Suppressor macrophage treated with lipopolysaccharide for 1 hour (primary cell): Measurements from ENCODE around the gene NOS1AP.

Source experiments
- DNase-seq, 3 donors: peaks; one replicate each; pipeline ENCODE4 v3.0.0-alpha.2; 2020 to 2022

Gene NOS1AP

GRCh38 chr1:162351246-162351842, 281.9 kb downstream of the NOS1AP start:
- peak; percentile 17 to 22 (median 22) for DNase-seq

GRCh38 chr1:162351874-162352273, 282.4 kb downstream of the NOS1AP start:
- peak; percentile 35 to 47 (median 40) for DNase-seq

GRCh38 chr1:162353078-162353477, 283.6 kb downstream of the NOS1AP start:
- no peak for DNase-seq

- peak in 1 of 3 donors; percentile 22 for DNase-seq
These were observed 284.2 kb downstream of the NOS1AP start for GRCh38 chr1:162353702-162354101.

- DNase-seq: peak; percentile 53 to 64 (median 60)
These were observed 288.3 kb downstream of the NOS1AP start for GRCh38 chr1:162357681-162358266.

GRCh38 chr1:162358928-162359327, 289.4 kb downstream of the NOS1AP start:
- DNase-seq: no peak

DNA sequence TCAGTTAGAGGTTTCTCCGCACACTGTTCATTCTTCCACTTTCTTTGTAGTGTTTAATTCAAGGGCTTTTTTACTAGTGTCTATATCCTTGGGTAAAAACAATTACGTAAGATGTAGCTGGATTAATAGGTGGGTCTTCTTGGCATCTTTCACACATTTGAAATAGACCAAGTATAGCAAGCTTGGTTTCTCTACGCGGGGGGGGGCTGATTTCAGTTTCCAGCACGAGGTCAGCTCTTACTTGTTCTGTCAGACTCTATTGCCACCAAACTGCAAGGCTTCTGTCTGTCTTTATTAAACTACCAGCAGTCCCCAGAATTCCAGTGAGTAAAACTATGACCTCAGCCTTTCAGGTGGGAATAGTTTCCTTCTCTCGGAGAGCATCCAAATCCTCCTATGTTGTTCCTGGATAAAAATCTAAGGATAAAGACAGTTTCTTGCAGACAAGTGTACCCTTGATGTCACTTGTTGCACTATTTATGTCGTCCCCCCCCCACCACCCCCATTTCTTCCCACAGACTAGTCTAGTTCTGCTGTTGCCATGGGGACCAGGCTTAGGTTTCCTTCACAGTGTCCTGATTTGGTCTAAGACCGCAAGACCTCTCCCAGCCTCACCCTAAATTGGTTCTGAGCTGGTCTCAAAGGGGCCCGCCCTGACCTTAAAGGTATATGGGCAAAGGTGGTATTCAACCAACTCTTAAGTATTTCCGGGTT, 290.2 kb downstream of the NOS1AP start:
- DNase-seq: no peak

GRCh38 chr1:162360237-162360873, 290.9 kb downstream of the NOS1AP start:
- no peak for DNase-seq

- no peak for DNase-seq
These were observed 291.4 kb downstream of the NOS1AP start for GRCh38 chr1:162360874-162361260.

GRCh38 chr1:162361349-162361748, 291.9 kb downstream of the NOS1AP start:
- DNase-seq: no peak

- DNase-seq: no peak
These were observed 294.3 kb downstream of the NOS1AP start for GRCh38 chr1:162363823-162364222.

- DNase-seq: no peak
These were observed 295.0 kb downstream of the NOS1AP start for GRCh38 chr1:162364498-162364897.

DNA sequence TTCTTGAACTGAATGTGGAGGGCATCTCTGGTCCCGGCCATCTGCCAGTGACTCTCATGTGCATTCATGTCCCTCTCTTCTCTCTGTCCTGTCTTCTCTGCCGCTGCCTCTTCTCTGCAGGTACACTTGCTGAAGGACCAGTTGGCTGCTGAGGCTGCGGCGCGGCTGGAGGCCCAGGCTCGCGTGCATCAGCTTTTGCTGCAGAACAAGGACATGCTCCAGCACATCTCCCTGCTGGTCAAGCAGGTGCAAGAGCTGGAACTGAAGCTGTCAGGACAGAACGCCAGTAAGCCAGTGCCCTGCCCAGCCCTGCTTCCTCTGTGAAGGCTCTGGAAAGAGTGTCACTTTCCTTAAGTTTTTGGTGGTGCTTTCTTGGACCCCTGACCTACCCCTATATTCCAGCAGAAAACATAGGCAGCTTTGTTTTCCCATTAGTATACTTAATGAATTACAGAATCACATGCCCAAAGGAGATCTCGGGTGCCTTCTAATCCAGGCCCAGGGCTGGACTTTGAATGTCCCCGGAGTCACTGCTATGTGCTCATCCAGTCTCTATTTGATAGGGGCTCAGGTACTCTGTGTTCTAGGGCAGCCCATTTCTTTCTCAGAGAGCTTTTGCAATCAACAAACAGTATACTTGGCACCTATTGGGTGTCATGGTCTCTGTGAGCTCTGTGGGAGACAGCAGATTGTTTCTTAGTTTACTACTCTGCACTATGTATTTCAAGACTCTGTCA, 296.0 kb downstream of the NOS1AP start:
- DNase-seq: no peak

GRCh38 chr1:162366149-162366548, 296.7 kb downstream of the NOS1AP start:
- no peak for DNase-seq

DNA sequence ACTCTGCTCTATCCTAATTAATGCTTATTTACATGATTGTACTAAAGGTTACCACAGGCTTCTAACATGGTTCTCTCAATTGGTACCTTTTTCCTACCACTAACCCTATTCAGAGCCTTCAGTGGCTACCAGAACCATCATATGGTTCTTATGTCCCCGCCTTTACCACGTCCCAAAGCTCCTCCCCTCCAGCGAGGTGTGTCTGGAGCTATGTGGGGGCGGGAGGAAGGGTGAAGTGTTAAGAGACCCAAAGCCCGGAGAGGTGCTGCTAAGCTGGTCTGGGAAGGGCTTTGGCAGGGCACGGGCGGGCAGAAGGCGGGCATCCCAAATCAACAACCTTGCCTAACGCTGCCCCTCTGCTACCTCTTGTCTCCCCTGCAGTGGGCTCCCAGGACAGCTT, 297.2 kb downstream of the NOS1AP start:
- DNase-seq: no peak

DNA sequence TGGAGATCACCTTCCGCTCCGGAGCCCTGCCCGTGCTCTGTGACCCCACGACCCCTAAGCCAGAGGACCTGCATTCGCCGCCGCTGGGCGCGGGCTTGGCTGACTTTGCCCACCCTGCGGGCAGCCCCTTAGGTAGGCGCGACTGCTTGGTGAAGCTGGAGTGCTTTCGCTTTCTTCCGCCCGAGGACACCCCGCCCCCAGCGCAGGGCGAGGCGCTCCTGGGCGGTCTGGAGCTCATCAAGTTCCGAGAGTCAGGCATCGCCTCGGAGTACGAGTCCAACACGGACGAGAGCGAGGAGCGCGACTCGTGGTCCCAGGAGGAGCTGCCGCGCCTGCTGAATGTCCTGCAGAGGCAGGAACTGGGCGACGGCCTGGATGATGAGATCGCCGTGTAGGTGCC, 297.6 kb downstream of the NOS1AP start:
- no peak for DNase-seq

DNA sequence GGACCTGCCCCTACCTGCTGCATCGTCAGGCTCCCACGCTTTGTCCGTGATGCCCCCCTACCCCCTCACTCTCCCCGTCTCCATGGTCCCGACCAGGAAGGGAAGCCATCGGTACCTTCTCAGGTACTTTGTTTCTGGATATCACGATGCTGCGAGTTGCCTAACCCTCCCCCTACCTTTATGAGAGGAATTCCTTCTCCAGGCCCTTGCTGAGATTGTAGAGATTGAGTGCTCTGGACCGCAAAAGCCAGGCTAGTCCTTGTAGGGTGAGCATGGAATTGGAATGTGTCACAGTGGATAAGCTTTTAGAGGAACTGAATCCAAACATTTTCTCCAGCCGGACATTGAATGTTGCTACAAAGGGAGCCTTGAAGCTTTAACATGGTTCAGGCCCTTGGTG, 298.3 kb downstream of the NOS1AP start:
- DNase-seq: no peak

GRCh38 chr1:162368451-162368850, 299.0 kb downstream of the NOS1AP start:
- DNase-seq: no peak

DNA sequence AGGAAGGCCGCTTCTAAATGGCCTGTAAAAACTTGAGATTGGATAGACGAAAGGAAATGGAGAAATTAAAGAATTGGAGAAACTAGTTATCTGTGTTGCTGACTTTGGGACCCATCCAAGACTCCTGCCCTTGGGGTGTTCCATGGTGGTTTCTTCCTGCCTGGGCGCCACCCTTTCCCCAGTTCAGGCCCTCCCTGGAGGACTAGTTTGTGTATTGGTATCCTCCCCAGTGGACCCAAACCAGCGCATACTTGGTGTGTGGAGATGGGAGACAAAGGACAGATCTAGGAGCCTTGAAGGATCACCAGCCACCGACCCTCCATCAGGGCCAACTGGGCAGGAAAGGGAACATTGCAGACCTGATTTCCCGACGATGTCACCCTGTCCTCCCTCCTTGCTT, 300.1 kb downstream of the NOS1AP start:
- DNase-seq: no peak

GRCh38 chr1:162370161-162370560, 300.7 kb downstream of the NOS1AP start:
- DNase-seq: no peak

DNA sequence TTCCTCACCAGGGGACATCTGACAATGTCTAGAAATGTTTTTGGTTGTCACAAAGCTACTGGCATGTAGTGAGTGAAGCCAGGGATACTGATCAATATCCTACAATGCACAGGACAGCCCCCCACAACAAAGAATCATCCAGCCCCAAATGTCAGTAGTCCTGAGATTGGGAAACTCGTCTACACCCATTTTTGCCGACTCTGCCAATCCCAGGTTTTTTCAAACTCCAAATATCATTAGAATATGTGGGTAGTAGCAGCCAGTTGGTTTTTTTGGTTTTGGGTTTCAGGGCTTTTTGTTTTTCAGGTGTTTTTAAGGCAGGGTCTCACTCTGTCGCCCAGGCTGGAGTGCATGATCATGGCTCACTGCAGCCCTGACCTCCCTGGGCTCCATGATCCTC, 301.2 kb downstream of the NOS1AP start:
- no peak for DNase-seq

GRCh38 chr1:162371611-162372010, 302.1 kb downstream of the NOS1AP start:
- DNase-seq: no peak
